Natural killer cell treated with Interleukin-12 subunit alpha and Interleukin-12 subunit beta and Interleukin-15 and Interleukin-18, amount 100 ng/mL, for 72 hours (primary cell): ENCODE results near the gene IGF2BP2. TPM values are rescaled to one million over a fixed set of nuclear protein-coding genes. Genes with fewer than 3 reads are reported as not detected.

Source experiments
- ATAC-seq, 2 donors: fragments of 150-1000 bp; cut with Tn5 transposase in 1 of 2; sonication (Bioruptor Pico), chemical (Tn5 transposase) in 1 of 2; 2 replicates each; pipeline ENCODE4 v1.10.0; 2021
- DNase-seq: peaks from one replicate; pipeline ENCODE4 v3.0.0; 2022; ENCODE audit warnings: low spot score
- H3K27ac Mint-ChIP-seq, 2 donors: 1 replicate in 1 of 2; 2 replicates in 1 of 2; pipeline ENCODE4 v1.8.0; 2022; ENCODE audit warnings: mixed read lengths in 2 of 2, mild to moderate bottlenecking in 1 of 2, moderate library complexity in 1 of 2
- H3K27me3 Mint-ChIP-seq, 2 donors: 1 replicate in 1 of 2; 2 replicates in 1 of 2; pipeline ENCODE4 v1.8.0; 2022; ENCODE audit warnings: mixed read lengths in 2 of 2
- H3K36me3 Mint-ChIP-seq: one replicate; pipeline ENCODE4 v1.8.0; 2022; ENCODE audit warnings: mixed read lengths
- H3K4me1 Mint-ChIP-seq, 2 donors: 1 replicate in 1 of 2; 2 replicates in 1 of 2; pipeline ENCODE4 v1.8.0; 2022; ENCODE audit warnings: low read depth in 2 of 2, mixed read lengths in 2 of 2, mild to moderate bottlenecking in 1 of 2
- H3K4me3 Mint-ChIP-seq: one replicate; pipeline ENCODE4 v1.8.0; 2022; ENCODE audit warnings: mixed read lengths
- H3K9me3 Mint-ChIP-seq: 2 replicates; pipeline ENCODE4 v1.8.0; 2022; ENCODE audit warnings: mixed read lengths
- total RNA-seq, 2 donors: library from RNA; stranded (reverse); gene quantifications; one replicate each; pipeline ENCODE4 v1.2.3, GENCODE V29; 2022

IGF2BP2 gene
- total RNA-seq, 2 donors from 2014 or later, result 3.5 to 5.0 TPM

GRCh38 chr3:185827595-185828344 lies 2.9 kb upstream of the IGF2BP2 start:
- DNase-seq, result no peak
- H3K9me3 Mint-ChIP-seq, result no peaks in the 10 kb centered on the region
- no peak overlapping the region for H3K27ac Mint-ChIP-seq
- peaks cover 5% of the 10 kb centered on the region for H3K36me3 Mint-ChIP-seq
- H3K4me1 Mint-ChIP-seq, result peaks cover 0 to 15% of the 10 kb centered on the region in 2 donors
- H3K27me3 Mint-ChIP-seq, result peaks cover 41 to 45% of the 10 kb centered on the region in 2 donors
- H3K4me3 Mint-ChIP-seq, result no peak overlapping the region
- ATAC-seq, result no peak

GRCh38 chr3:185825639-185826481 lies 1.0 kb upstream of the IGF2BP2 start:
- peak; percentile 64 to 72 for ATAC-seq
- peaks cover 37 to 39% of the 10 kb centered on the region in 2 donors for H3K27me3 Mint-ChIP-seq
- H3K27ac Mint-ChIP-seq, result no peak overlapping the region
- peaks cover 0 to 15% of the 10 kb centered on the region in 2 donors for H3K4me1 Mint-ChIP-seq
- H3K9me3 Mint-ChIP-seq, result no peaks in the 10 kb centered on the region
- H3K4me3 Mint-ChIP-seq, result peak overlapping the region; percentile 68
- H3K36me3 Mint-ChIP-seq, result peaks cover 2% of the 10 kb centered on the region
- DNase-seq, result no peak

GRCh38 chr3:185824051-185825005 lies 514 bp downstream of the IGF2BP2 start:
- H3K4me3 Mint-ChIP-seq, result peak overlapping the region; percentile 82
- DNase-seq, result no peak
- no peaks in the 10 kb centered on the region for H3K9me3 Mint-ChIP-seq
- peak overlapping the region in 1 of 2 donors; percentile 54 for H3K27ac Mint-ChIP-seq
- peak; percentile 8 to 50 for ATAC-seq
- peaks cover 30 to 39% of the 10 kb centered on the region in 2 donors for H3K27me3 Mint-ChIP-seq
- H3K4me1 Mint-ChIP-seq, result peaks cover 0 to 15% of the 10 kb centered on the region in 2 donors
- no peaks in the 10 kb centered on the region for H3K36me3 Mint-ChIP-seq

- Mint-ChIP-seq H3K27me3 (peaks cover 29 to 42% of the 10 kb centered on the region in 2 donors), H3K4me1 (peaks cover 0 to 15% of the 10 kb centered on the region in 2 donors), H3K27ac (peak overlapping the region in 1 of 2 donors; percentile 54), H3K36me3 (no peaks in the 10 kb centered on the region), H3K4me3 (peak overlapping the region; percentile 82), H3K9me3 (no peaks in the 10 kb centered on the region)
- peak in 1 of 2 donors; percentile 28 for ATAC-seq
- peak; percentile 73 for DNase-seq
These were observed 1.5 kb downstream of the IGF2BP2 start for GRCh38 chr3:185823078-185824044.

- peak overlapping the region; percentile 71 for H3K4me3 Mint-ChIP-seq
- DNase-seq (no peak), ATAC-seq (no peak)
- no peak overlapping the region for H3K27ac Mint-ChIP-seq
- no peaks in the 10 kb centered on the region for H3K9me3 Mint-ChIP-seq
- H3K27me3 Mint-ChIP-seq, result peaks cover 25 to 43% of the 10 kb centered on the region in 2 donors
- H3K4me1 Mint-ChIP-seq, result peaks cover 0 to 15% of the 10 kb centered on the region in 2 donors
- no peaks in the 10 kb centered on the region for H3K36me3 Mint-ChIP-seq
These were observed 2.4 kb downstream of the IGF2BP2 start for GRCh38 chr3:185822221-185823000.

GRCh38 chr3:185820973-185821758 lies 3.7 kb downstream of the IGF2BP2 start:
- Mint-ChIP-seq H3K9me3 (no peaks in the 10 kb centered on the region), H3K4me1 (peaks cover under 1 to 9% of the 10 kb centered on the region in 2 donors)

GRCh38 chr3:185818267-185818875 lies 6.5 kb downstream of the IGF2BP2 start:
- DNase-seq (no peak), ATAC-seq (no peak)
- H3K4me1 Mint-ChIP-seq, result peaks cover 8 to 9% of the 10 kb centered on the region in 2 donors
- no peaks in the 10 kb centered on the region for H3K36me3 Mint-ChIP-seq
- H3K27ac Mint-ChIP-seq, result no peak overlapping the region
- no peaks in the 10 kb centered on the region for H3K9me3 Mint-ChIP-seq
- no peak overlapping the region for H3K4me3 Mint-ChIP-seq
- H3K27me3 Mint-ChIP-seq, result peaks cover 9 to 41% of the 10 kb centered on the region in 2 donors

More at GRCh38 chr3:185820973-185821758, 3.7 kb downstream of the IGF2BP2 start:
- no peak for ATAC-seq
- no peak overlapping the region for H3K27ac Mint-ChIP-seq
- no peak for DNase-seq
- no peak overlapping the region for H3K4me3 Mint-ChIP-seq
- H3K27me3 Mint-ChIP-seq, result peaks cover 14 to 36% of the 10 kb centered on the region in 2 donors
- no peaks in the 10 kb centered on the region for H3K36me3 Mint-ChIP-seq

GRCh38 chr3:185815391-185816282 lies 9.2 kb downstream of the IGF2BP2 start:
- H3K27me3 Mint-ChIP-seq, result peaks cover 5 to 35% of the 10 kb centered on the region in 2 donors
- no peak for ATAC-seq

GRCh38 chr3:185813691-185814215 lies 11.1 kb downstream of the IGF2BP2 start:
- no peaks in the 10 kb centered on the region for H3K36me3 Mint-ChIP-seq
- no peak overlapping the region for H3K27ac Mint-ChIP-seq
- no peak overlapping the region for H3K4me3 Mint-ChIP-seq
- H3K9me3 Mint-ChIP-seq, result no peaks in the 10 kb centered on the region
- peaks cover 6 to 8% of the 10 kb centered on the region in 2 donors for H3K4me1 Mint-ChIP-seq
- DNase-seq (no peak), ATAC-seq (no peak)
- H3K27me3 Mint-ChIP-seq, result peaks cover 3 to 21% of the 10 kb centered on the region in 2 donors

More at GRCh38 chr3:185815391-185816282, 9.2 kb downstream of the IGF2BP2 start:
- H3K27ac Mint-ChIP-seq, result no peak overlapping the region
- no peak for DNase-seq
- H3K36me3 Mint-ChIP-seq, result no peaks in the 10 kb centered on the region
- H3K4me1 Mint-ChIP-seq, result peaks cover 6 to 8% of the 10 kb centered on the region in 2 donors
- no peaks in the 10 kb centered on the region for H3K9me3 Mint-ChIP-seq
- H3K4me3 Mint-ChIP-seq, result no peak overlapping the region

- no peaks in the 10 kb centered on the region for H3K9me3 Mint-ChIP-seq
- DNase-seq, result no peak
- peaks cover 0 to 15% of the 10 kb centered on the region in 2 donors for H3K27me3 Mint-ChIP-seq
- no peak overlapping the region for H3K4me3 Mint-ChIP-seq
- peaks cover 6 to 8% of the 10 kb centered on the region in 2 donors for H3K4me1 Mint-ChIP-seq
- ATAC-seq, result no peak
- H3K36me3 Mint-ChIP-seq, result no peaks in the 10 kb centered on the region
- H3K27ac Mint-ChIP-seq, result no peak overlapping the region
These were observed 11.6 kb downstream of the IGF2BP2 start for GRCh38 chr3:185813205-185813604.
